GM20000 (cell line): Measurements from ENCODE around the gene ARNT2.

Experiments used
- DNase-seq: peaks from one replicate; pipeline ENCODE4 v3.0.0; 2012; ENCODE audit warnings: low spot score
- TF ChIP-seq, protein P1 (sequence below): IDR thresholded peaks from 2 replicates; pipeline ENCODE4 v1.5.1; 2012; ENCODE audit warnings: mild to moderate bottlenecking, control low read depth; ENCODE audit errors: extremely low read depth, missing control alignments

ARNT2 gene

DNA sequence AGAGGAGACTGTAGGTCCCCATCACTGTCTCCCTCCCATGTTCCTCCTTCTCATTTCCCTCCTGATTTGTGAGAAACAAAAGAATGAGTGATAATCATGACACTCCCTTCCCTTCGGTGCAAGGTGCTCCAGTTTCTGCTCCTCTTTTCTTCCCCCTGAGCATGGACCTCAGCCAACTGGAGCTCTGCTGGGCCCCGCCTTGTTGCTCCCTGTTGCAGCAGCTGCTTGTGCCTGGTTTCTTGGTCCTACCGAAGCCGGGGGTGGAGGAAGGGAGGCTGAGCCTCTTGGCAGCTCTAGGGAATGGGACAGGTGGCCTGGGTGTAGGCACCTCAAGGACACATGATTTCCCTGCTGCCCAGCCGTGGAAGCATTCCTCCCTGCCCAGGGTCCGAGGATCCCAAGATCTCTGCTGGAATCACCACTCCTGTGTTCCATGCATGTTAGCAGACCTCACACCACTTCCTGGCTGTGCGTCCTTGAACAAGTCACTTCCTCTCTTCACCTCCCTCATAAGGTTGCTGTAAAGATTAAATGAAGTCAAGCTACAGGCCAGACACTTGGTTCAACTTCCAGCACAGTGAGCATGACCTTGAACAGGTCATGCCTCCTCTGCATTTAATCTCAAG is 159.3 kb downstream of the ARNT2 start:
- DNase-seq = no peak
- TF ChIP-seq, protein P1, sequence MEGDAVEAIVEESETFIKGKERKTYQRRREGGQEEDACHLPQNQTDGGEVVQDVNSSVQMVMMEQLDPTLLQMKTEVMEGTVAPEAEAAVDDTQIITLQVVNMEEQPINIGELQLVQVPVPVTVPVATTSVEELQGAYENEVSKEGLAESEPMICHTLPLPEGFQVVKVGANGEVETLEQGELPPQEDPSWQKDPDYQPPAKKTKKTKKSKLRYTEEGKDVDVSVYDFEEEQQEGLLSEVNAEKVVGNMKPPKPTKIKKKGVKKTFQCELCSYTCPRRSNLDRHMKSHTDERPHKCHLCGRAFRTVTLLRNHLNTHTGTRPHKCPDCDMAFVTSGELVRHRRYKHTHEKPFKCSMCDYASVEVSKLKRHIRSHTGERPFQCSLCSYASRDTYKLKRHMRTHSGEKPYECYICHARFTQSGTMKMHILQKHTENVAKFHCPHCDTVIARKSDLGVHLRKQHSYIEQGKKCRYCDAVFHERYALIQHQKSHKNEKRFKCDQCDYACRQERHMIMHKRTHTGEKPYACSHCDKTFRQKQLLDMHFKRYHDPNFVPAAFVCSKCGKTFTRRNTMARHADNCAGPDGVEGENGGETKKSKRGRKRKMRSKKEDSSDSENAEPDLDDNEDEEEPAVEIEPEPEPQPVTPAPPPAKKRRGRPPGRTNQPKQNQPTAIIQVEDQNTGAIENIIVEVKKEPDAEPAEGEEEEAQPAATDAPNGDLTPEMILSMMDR = no peak

DNA sequence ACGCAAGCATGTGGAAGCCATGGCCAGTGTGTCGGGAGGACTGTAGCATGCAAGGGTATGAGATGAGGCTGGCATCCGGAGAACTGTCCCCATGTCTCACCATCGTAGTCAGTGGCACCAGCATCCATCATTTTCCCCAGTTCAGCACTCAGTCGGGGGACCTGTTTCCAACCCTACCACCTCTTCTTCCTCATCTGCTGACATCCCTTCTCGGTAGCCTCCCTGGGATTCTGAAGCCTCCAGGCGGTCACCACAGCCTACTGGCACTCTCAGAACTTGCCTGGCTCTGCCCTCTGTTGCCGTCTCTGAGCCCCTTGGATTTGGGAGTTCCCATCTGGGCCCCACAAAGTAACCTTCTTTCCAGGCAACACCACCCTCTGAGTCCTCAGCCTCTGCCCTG is 159.9 kb downstream of the ARNT2 start:
- TF ChIP-seq, protein P1 = no peak
- no peak for DNase-seq

DNA sequence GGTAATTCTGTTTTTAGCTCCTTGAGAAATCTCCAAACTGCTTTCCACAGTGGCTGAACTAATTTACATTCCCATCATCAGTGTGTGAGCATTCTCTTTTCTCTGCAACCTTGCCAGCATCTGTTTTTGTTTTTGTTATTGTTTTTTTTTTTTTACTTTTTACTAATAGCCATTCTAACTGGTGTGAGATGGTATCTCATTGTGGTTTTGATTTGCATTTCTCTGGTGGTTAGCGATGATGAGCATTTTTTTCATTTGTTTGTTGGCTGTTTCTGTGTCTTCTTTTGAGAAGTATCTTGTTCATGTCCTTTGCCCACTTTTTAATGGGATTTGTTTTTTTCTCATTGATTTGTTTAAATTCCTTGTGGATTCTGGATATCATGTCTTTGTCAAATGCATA is 161.2 kb downstream of the ARNT2 start:
- DNase-seq = no peak
- TF ChIP-seq, protein P1 = no peak

DNA sequence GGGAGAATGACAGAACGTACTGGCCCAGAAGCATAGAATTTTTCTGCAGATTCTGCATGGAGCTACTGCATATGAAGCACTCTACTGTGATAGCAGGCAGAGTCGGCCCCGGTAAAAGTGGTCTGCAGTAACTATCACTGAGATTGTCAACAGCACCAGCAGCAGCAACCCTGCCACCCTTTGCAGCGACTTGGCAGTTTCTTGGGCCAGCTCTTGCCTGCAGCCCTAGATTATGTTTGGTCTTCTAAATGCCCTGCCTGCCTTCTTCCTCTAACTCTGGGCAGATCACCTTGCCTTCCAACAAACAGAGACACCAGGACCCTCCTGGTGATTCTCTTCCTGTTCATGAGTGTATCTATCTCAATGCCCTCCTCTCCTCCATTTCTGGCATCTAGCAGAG is 161.8 kb downstream of the ARNT2 start:
- TF ChIP-seq, protein P1 = no peak
- no peak for DNase-seq

DNA sequence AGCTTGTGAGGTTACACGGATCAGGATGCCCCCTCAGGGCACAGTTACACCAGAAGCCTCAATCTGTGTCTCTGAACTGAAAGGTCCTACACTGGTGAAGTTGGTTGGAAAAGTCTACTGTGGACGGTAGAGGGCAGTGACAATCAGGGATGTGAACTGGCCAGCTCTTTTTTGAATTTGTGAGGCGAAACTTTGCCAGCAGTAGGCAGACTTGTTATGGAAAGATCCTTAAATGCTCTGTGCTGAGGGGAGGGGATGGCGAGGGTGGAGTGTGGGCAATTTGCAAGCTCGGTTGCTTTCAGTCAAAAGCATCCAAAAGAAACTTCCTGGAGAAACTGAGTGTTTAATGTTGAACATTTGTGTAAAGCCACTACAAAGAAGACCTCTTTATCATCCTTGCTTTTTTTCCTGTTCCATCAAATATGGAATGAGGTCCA is 163.6 kb downstream of the ARNT2 start:
- TF ChIP-seq, protein P1 = peak; percentile 44
- peak; percentile 62 for DNase-seq

DNA sequence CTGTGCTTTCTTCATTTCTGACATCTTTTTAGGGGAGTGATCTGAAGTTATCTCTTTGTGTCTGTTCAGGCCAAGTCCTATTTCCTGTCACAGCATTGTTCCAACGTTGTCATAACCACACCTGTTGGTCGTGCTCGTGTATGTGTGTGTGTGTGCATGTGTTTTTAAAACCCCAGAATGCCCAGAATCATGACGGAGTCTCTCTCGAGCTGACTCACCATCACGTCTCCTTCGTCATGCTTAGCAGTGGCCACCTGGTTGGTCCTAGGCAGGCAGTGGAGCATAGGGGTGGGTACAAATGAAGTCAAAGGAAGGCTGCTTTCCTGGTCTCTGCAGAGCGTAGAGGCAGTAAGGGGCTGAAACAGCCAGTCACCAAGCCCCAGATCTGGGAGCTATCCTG is 164.1 kb downstream of the ARNT2 start:
- TF ChIP-seq, protein P1 = no peak
- no peak for DNase-seq

DNA sequence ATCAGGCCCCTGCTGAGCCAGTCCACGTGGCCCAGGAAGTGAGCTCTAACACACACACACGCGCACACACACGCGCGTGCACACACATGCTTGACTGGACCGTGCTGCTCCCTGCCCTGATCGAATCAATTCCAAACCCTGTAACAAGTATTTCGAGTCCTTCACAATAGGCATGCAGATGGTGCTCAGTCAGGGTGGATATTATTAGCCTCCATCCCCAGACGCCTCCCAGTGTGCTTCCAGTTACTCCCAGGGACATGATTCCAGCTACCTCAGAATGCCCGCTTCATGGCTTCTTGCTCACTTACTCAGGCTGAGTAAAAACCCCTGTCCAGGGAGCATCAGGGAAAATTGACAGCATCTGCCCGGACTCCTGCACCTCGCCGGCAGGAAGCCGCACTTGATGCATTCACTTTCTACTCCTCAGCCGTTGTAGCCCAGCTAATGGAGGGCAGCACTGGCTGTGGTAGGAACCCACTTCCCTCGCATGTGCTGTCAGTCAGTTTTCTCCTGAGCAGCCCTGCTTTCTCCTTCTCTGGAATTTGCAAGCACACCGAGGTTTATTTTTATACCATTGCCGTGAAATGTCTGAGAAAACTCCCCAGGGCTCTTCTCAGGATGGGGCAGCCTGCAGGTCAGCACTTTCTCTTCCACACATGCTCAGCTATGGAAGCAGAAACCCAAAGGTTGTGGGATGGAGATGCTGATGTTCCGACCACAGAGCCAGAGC is 164.9 kb downstream of the ARNT2 start:
- DNase-seq = no peak
- TF ChIP-seq, protein P1 = no peak
